Neural cell (in vitro differentiated cells): ENCODE data around the gene GGCX. TPM values are rescaled to one million over a fixed set of nuclear protein-coding genes. Genes with fewer than 3 reads are reported as not detected.

ENCODE experiments used
- H2AFZ ChIP-seq: fragments of 200-600, 300-800 bp; sonication (generic), shearing (Covaris generic); 2 replicates; pipeline ENCODE4 v1.6.0; 2014; ENCODE audit warnings: low read depth, mild to moderate bottlenecking, antibody characterized with exemption, low read length, moderate library complexity
- H3F3A ChIP-seq: fragments of 200-600 bp; shearing (Covaris generic); 2 replicates; pipeline ENCODE4 v1.6.1; 2016; ENCODE audit warnings: mild to moderate bottlenecking, moderate library complexity, mixed read lengths, antibody characterized with exemption, low read length; ENCODE audit not compliant: insufficient read depth, poor library complexity, severe bottlenecking
- H3K27ac ChIP-seq: fragments of 200-600, 300-800 bp; sonication (generic), shearing (Covaris generic); 2 replicates; pipeline ENCODE4 v1.5.1; 2014; ENCODE audit warnings: mild to moderate bottlenecking, low read length, moderate library complexity
- H3K27me3 ChIP-seq: fragments of 300-800, 200-600 bp; sonication (generic), shearing (Covaris generic); 2 replicates; pipeline ENCODE4 v1.6.0; 2014; ENCODE audit warnings: mild to moderate bottlenecking, low read depth, low read length, moderate library complexity; ENCODE audit not compliant: insufficient read depth
- H3K36me3 ChIP-seq: fragments of 300-800, 200-600 bp; sonication (generic), shearing (Covaris generic); 2 replicates; pipeline ENCODE4 v1.5.1; 2014; ENCODE audit warnings: mild to moderate bottlenecking, antibody characterized with exemption, low read length, moderate library complexity; ENCODE audit not compliant: insufficient read depth
- H3K4me2 ChIP-seq: fragments of 300-800, 200-600 bp; sonication (generic), shearing (Covaris generic); 2 replicates; pipeline ENCODE4 v1.6.0; 2014; ENCODE audit warnings: mild to moderate bottlenecking, low read length
- H3K4me3 ChIP-seq: fragments of 300-800, 200-600 bp; sonication (generic), shearing (Covaris generic); 2 replicates; pipeline ENCODE4 v1.5.1; 2014; ENCODE audit warnings: mild to moderate bottlenecking, low read length, moderate library complexity
- H3K79me2 ChIP-seq: fragments of 200-600 bp; shearing (Covaris generic); replicated peaks from 2 replicates; pipeline ENCODE4 v1.6.0; 2014; ENCODE audit warnings: mild to moderate bottlenecking, low read length, moderate library complexity; ENCODE audit not compliant: insufficient read depth
- H3K9ac ChIP-seq: fragments of 300-800, 200-600 bp; sonication (generic), shearing (Covaris generic); 2 replicates; pipeline ENCODE4 v1.6.1; 2016; ENCODE audit warnings: mild to moderate bottlenecking, low read length, mixed read lengths
- H3K9me2 ChIP-seq: fragments of 200-600 bp; shearing (Covaris generic); 2 replicates; pipeline ENCODE4 v1.6.1; 2016; ENCODE audit warnings: mild to moderate bottlenecking, low read length, mixed read lengths; ENCODE audit not compliant: insufficient read depth
- H3K9me3 ChIP-seq: fragments of 200-600, 300-800 bp; sonication (generic), shearing (Covaris generic); 2 replicates; pipeline ENCODE4 v1.6.1; 2016; ENCODE audit warnings: mild to moderate bottlenecking, mixed run types, low read length, moderate library complexity, mixed read lengths
- H4K20me1 ChIP-seq: fragments of 200-600 bp; shearing (Covaris generic); 2 replicates; pipeline ENCODE4 v1.6.1; 2016; ENCODE audit warnings: mild to moderate bottlenecking, mixed run types; ENCODE audit not compliant: insufficient read depth
- EP300 ChIP-seq: fragments of 450-650 bp; conservative IDR thresholded peaks from 2 replicates; pipeline ENCODE4 v1.6.1; 2014; ENCODE audit warnings: antibody characterized with exemption, mild to moderate bottlenecking, moderate library complexity; ENCODE audit not compliant: poor library complexity, severe bottlenecking
- EZH2 ChIP-seq: fragments of 200-600, 300-800 bp; shearing (Covaris generic), sonication (generic); IDR thresholded peaks from 2 replicates; pipeline ENCODE4 v1.6.1; 2014; ENCODE audit warnings: antibody characterized with exemption, low read length, borderline replicate concordance, mild to moderate bottlenecking; ENCODE audit not compliant: insufficient read depth, poor library complexity, severe bottlenecking
- MXI1 ChIP-seq: fragments of 450-650 bp; conservative IDR thresholded peaks from 2 replicates; pipeline ENCODE4 v1.6.1; 2014; ENCODE audit warnings: antibody characterized with exemption, mild to moderate bottlenecking; ENCODE audit not compliant: poor library complexity, severe bottlenecking
- POLR2AphosphoS5 ChIP-seq: IDR thresholded peaks from 2 replicates; pipeline ENCODE4 v1.6.1; 2012
- RAD21 ChIP-seq: fragments of 450-650 bp; conservative IDR thresholded peaks from 2 replicates; pipeline ENCODE4 v1.6.1; 2014; ENCODE audit warnings: antibody characterized with exemption, mild to moderate bottlenecking, moderate library complexity
- SMC3 ChIP-seq: fragments of 450-650 bp; conservative IDR thresholded peaks from 2 replicates; pipeline ENCODE4 v1.6.1; 2014; ENCODE audit warnings: antibody characterized with exemption, mild to moderate bottlenecking, moderate library complexity; ENCODE audit not compliant: poor library complexity
- TAF1 ChIP-seq: IDR thresholded peaks from 2 replicates; pipeline ENCODE4 v1.6.1; 2012; ENCODE audit warnings: low read depth
- polyA plus RNA-seq: library from polyadenylated mRNA; depleted of rRNA; stranded (reverse); fragments of >200 nt; gene quantifications from 2 replicates; pipeline ENCODE4 v1.2.3, GENCODE V29; 2014
- TF ChIP-seq, protein P1 (sequence below): fragments of 450-650 bp; IDR thresholded peaks from 2 replicates; pipeline ENCODE4 v1.5.1; 2014; ENCODE audit warnings: antibody characterized with exemption, mild to moderate bottlenecking, moderate library complexity; ENCODE audit not compliant: poor library complexity, severe bottlenecking
- TF ChIP-seq, protein P2 (sequence below): IDR thresholded peaks from 2 replicates; pipeline ENCODE4 v1.6.1; 2012; ENCODE audit warnings: borderline replicate concordance

GGCX gene
- polyA plus RNA-seq, 1 donor from 2014 or later, result 41.4 TPM

DNA sequence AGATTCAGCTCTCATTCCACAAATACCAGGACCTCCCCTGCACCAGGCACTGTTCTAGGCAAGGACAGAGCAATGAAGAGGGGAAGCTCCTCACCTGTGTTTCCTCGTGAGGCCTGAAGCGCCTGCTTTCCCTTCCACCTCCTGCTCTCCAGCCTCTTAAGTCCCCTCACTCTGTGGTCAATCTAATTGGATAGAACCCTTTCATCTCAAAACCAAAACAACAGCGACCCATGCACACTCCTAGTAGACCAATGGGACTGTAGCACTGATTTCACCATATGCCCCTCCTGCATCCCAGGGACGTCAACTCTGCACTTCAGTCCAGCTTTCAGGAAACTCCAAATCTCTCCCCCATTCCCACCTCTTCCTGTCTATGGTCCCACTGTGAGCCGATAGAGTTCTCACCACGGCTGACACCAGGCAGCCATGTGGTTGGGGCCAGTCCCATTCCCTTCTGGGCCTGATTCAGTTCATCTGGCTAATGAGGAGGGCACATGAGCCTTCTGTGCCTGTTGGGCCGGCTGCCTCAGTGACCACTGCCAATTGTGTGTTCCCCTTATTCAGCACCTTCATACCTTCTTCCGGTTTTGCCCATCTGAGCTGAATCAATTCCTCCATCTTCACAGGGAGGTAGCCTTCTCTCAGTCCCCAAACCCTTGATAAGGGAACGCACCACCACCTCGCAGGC lies 55.6 kb downstream of the GGCX start:
- Histone ChIP-seq H3K79me2 (no peaks in the 10 kb centered on the region), H3K9me3 (no peaks in the 10 kb centered on the region), H3K27me3 (no peaks in the 10 kb centered on the region), H3F3A (no peaks in the 10 kb centered on the region), H3K27ac (no peak overlapping the region), H3K4me2 (no peak overlapping the region), H3K9ac (no peak overlapping the region), H2AFZ (no peak overlapping the region), H3K36me3 (no peaks in the 10 kb centered on the region), H3K9me2 (no peaks in the 10 kb centered on the region), H3K4me3 (no peak overlapping the region), H4K20me1 (no peaks in the 10 kb centered on the region)
- TF ChIP-seq RAD21, result no peak
- no peak for TF ChIP-seq POLR2AphosphoS5
- TF ChIP-seq EZH2, result no peak
- TF ChIP-seq, protein P1, sequence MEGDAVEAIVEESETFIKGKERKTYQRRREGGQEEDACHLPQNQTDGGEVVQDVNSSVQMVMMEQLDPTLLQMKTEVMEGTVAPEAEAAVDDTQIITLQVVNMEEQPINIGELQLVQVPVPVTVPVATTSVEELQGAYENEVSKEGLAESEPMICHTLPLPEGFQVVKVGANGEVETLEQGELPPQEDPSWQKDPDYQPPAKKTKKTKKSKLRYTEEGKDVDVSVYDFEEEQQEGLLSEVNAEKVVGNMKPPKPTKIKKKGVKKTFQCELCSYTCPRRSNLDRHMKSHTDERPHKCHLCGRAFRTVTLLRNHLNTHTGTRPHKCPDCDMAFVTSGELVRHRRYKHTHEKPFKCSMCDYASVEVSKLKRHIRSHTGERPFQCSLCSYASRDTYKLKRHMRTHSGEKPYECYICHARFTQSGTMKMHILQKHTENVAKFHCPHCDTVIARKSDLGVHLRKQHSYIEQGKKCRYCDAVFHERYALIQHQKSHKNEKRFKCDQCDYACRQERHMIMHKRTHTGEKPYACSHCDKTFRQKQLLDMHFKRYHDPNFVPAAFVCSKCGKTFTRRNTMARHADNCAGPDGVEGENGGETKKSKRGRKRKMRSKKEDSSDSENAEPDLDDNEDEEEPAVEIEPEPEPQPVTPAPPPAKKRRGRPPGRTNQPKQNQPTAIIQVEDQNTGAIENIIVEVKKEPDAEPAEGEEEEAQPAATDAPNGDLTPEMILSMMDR, result no peak
- TF ChIP-seq SMC3, result no peak
- no peak for TF ChIP-seq EP300
- no peak for TF ChIP-seq TAF1
- TF ChIP-seq, protein P2, sequence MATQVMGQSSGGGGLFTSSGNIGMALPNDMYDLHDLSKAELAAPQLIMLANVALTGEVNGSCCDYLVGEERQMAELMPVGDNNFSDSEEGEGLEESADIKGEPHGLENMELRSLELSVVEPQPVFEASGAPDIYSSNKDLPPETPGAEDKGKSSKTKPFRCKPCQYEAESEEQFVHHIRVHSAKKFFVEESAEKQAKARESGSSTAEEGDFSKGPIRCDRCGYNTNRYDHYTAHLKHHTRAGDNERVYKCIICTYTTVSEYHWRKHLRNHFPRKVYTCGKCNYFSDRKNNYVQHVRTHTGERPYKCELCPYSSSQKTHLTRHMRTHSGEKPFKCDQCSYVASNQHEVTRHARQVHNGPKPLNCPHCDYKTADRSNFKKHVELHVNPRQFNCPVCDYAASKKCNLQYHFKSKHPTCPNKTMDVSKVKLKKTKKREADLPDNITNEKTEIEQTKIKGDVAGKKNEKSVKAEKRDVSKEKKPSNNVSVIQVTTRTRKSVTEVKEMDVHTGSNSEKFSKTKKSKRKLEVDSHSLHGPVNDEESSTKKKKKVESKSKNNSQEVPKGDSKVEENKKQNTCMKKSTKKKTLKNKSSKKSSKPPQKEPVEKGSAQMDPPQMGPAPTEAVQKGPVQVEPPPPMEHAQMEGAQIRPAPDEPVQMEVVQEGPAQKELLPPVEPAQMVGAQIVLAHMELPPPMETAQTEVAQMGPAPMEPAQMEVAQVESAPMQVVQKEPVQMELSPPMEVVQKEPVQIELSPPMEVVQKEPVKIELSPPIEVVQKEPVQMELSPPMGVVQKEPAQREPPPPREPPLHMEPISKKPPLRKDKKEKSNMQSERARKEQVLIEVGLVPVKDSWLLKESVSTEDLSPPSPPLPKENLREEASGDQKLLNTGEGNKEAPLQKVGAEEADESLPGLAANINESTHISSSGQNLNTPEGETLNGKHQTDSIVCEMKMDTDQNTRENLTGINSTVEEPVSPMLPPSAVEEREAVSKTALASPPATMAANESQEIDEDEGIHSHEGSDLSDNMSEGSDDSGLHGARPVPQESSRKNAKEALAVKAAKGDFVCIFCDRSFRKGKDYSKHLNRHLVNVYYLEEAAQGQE, result no peak

DNA sequence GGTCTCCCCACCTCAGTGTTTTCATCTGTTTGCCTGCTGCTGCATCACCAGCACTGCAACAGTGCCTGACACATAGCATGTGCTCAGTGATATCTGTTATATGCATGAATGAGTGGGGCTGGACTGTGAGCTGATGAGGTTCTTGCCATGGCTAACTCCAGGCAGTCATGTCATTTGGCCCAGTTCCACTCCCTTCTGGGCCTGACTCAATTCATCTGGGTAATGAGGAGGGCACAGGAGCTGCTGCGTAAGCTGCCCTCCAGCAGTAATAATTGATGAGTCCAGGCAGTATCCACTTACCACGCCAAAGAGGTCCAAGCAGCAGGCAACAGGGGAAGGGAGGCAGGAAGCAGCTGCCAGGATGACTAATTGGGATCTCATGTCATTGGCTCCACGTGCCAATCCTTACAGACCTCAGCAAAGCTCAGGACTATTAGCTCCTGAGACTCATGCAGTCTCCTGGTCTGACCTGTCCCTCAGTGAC lies 56.5 kb downstream of the GGCX start:
- TF ChIP-seq TAF1 (no peak), POLR2AphosphoS5 (no peak), RAD21 (no peak), EP300 (no peak), EZH2 (no peak), SMC3 (no peak), MXI1 (no peak)
- TF ChIP-seq, protein P2, result no peak
- TF ChIP-seq, protein P1, result no peak
- no peaks in the 10 kb centered on the region for H4K20me1 ChIP-seq
- H3K4me3 ChIP-seq, result no peak overlapping the region
- H3K79me2 ChIP-seq, result no peaks in the 10 kb centered on the region
- no peak overlapping the region for H3K9ac ChIP-seq
- no peaks in the 10 kb centered on the region for H3K9me2 ChIP-seq
- no peaks in the 10 kb centered on the region for H3F3A ChIP-seq
- H3K4me2 ChIP-seq, result no peak overlapping the region
- H3K27ac ChIP-seq, result no peak overlapping the region
- H2AFZ ChIP-seq, result no peak overlapping the region
- H3K27me3 ChIP-seq, result no peaks in the 10 kb centered on the region
- H3K36me3 ChIP-seq, result no peaks in the 10 kb centered on the region
- no peaks in the 10 kb centered on the region for H3K9me3 ChIP-seq
